Measurements from ENCODE around the gene DGCR6. TPM values are rescaled to one million over a fixed set of nuclear protein-coding genes. Genes with fewer than 3 reads are reported as not detected.
A peak's percentile ranks its signal among the peaks of the same experiment; 100 is the strongest.
"Not testable (repeated sequence)": the region's sequence is repeated elsewhere in the genome, so short reads cannot be mapped to it uniquely, and the experiment has no call there.

The DGCR6 gene
- total and polyA plus RNA-seq, 2 experiments from 2014 or later, result 1.4 to 2.3 TPM

GRCh38 chr22:18934688-18935087 lies 28.6 kb downstream of the DGCR6 start:
- H3K36me3 Mint-ChIP-seq (ENCODE audit: low read depth); ATAC-seq; H2AFZ ChIP-seq; H3F3A ChIP-seq (replicated peaks; ENCODE audit: low read depth); H4K20me1 ChIP-seq (replicated peaks; ENCODE audit: insufficient read depth); H3K4me1 ChIP-seq (ENCODE audit: insufficient read depth); H3K9me2 ChIP-seq (ENCODE audit: insufficient read depth); H3K4me3 Mint-ChIP-seq; H3K4me3 ChIP-seq; DNase-seq (ENCODE audit: low spot score); H3K27me3 Mint-ChIP-seq (ENCODE audit: insufficient read depth, low read depth, poor library complexity); H3K27me3 ChIP-seq (ENCODE audit: insufficient read depth); H3K4me2 ChIP-seq; H3K79me2 ChIP-seq (replicated peaks; ENCODE audit: insufficient read depth); H3K27ac Mint-ChIP-seq; H3K27ac ChIP-seq (ENCODE audit: low read depth); H3K36me3 ChIP-seq (ENCODE audit: insufficient read depth); H3K4me1 Mint-ChIP-seq; H3K9me3 Mint-ChIP-seq: not testable (repeated sequence)

DNA sequence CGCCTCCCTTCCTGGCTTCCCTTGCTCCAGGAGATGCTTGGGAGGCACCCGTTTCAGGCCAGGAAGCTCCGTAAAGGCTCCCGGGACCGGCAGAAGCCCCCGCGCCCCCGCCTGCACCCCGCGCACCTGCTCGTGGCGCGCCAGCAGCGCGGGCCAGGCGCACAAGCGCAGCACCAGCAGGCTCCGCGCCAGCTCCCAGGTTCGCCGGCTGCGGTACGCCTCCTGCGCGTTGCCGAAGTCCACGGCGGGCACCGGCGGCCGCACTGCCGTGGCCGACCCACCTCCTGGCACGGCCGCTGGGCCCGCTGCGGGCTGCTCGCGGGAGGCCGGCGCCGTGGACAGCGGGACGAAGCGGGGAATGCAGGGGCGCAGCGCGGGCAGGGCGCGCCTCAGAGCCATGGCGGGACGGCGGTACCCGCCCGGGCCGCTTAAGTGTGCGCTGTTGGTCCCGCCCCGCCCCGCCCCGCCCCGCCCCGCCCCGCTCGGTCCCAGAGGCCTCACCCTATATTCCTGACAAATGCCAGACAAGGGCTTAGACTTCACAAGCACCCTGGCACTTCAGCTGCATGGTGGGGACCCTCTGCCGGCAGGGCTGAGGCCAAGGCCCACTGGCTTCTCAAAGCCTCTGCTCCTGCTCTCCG lies 29.9 kb downstream of the DGCR6 start, which contains the start of gene PRODH:
TSS of gene PRODH (minus strand) at position 405 of the 641 bp plus-strand sequence. CDS start at position 399, 6 bp downstream.
- H3K9me2 ChIP-seq (ENCODE audit: insufficient read depth), result no peaks in the 10 kb centered on the region
- H3K79me2 ChIP-seq (replicated peaks; ENCODE audit: insufficient read depth), result no peaks in the 10 kb centered on the region
- H3K4me1 Mint-ChIP-seq, result no peaks in the 10 kb centered on the region
- peak; percentile 74 for ATAC-seq
- DNase-seq (ENCODE audit: low spot score), result no peak
- H3K4me2 ChIP-seq, result no peak within 1 kb of the TSS
- no peak within 1 kb of the TSS for H2AFZ ChIP-seq
- no peaks in the 10 kb centered on the region for H3K9me3 Mint-ChIP-seq
- no peak within 1 kb of the TSS for H3K4me3 ChIP-seq
- no peak within 1 kb of the TSS for H3K27ac ChIP-seq (ENCODE audit: low read depth)
- no peak within 1 kb of the TSS for H3K4me3 Mint-ChIP-seq
- H3K36me3 Mint-ChIP-seq (ENCODE audit: low read depth), result no peaks in the 10 kb centered on the region
- no peaks in the 10 kb centered on the region for H4K20me1 ChIP-seq (replicated peaks; ENCODE audit: insufficient read depth)
- H3K27me3 Mint-ChIP-seq (ENCODE audit: insufficient read depth, low read depth, poor library complexity), result no peaks in the 10 kb centered on the region
- H3K27ac Mint-ChIP-seq, result no peak within 1 kb of the TSS
- H3F3A ChIP-seq (replicated peaks; ENCODE audit: low read depth), result no peaks in the 10 kb centered on the region
- no peaks in the 10 kb centered on the region for H3K36me3 ChIP-seq (ENCODE audit: insufficient read depth)
- no peaks in the 10 kb centered on the region for H3K4me1 ChIP-seq (ENCODE audit: insufficient read depth)
- H3K27me3 ChIP-seq (ENCODE audit: insufficient read depth), result no peaks in the 10 kb centered on the region
- TF ChIP-seq ZNF331 (CRISPR knock-in tag; IDR thresholded peaks at IDR 0.05; ENCODE audit: low read depth) (no peak), EZH2phosphoT487 (IDR thresholded peaks at IDR 0.05; ENCODE audit: unreplicated experiment) (no peak), EZH2 (IDR thresholded peaks at IDR 0.05; ENCODE audit: low read depth, unreplicated experiment) (no peak), JUNB (IDR thresholded peaks at IDR 0.05; ENCODE audit: unreplicated experiment) (no peak), STAT1 (IDR thresholded peaks at IDR 0.05; ENCODE audit: unreplicated experiment) (no peak), CREB1 (CRISPR knock-in tag; IDR thresholded peaks at IDR 0.05; ENCODE audit: low read depth) (no peak), CTCF (conservative IDR thresholded peaks at IDR 0.05; ENCODE audit: low read depth in 2 of 2) (no peak), REST (IDR thresholded peaks at IDR 0.05; ENCODE audit: unreplicated experiment) (no peak), POLR2AphosphoS5 (IDR thresholded peaks at IDR 0.05; ENCODE audit: low read depth) (no peak), ZNF114 (CRISPR knock-in tag; IDR thresholded peaks at IDR 0.05) (no peak)
- TF ChIP-seq, protein P1, sequence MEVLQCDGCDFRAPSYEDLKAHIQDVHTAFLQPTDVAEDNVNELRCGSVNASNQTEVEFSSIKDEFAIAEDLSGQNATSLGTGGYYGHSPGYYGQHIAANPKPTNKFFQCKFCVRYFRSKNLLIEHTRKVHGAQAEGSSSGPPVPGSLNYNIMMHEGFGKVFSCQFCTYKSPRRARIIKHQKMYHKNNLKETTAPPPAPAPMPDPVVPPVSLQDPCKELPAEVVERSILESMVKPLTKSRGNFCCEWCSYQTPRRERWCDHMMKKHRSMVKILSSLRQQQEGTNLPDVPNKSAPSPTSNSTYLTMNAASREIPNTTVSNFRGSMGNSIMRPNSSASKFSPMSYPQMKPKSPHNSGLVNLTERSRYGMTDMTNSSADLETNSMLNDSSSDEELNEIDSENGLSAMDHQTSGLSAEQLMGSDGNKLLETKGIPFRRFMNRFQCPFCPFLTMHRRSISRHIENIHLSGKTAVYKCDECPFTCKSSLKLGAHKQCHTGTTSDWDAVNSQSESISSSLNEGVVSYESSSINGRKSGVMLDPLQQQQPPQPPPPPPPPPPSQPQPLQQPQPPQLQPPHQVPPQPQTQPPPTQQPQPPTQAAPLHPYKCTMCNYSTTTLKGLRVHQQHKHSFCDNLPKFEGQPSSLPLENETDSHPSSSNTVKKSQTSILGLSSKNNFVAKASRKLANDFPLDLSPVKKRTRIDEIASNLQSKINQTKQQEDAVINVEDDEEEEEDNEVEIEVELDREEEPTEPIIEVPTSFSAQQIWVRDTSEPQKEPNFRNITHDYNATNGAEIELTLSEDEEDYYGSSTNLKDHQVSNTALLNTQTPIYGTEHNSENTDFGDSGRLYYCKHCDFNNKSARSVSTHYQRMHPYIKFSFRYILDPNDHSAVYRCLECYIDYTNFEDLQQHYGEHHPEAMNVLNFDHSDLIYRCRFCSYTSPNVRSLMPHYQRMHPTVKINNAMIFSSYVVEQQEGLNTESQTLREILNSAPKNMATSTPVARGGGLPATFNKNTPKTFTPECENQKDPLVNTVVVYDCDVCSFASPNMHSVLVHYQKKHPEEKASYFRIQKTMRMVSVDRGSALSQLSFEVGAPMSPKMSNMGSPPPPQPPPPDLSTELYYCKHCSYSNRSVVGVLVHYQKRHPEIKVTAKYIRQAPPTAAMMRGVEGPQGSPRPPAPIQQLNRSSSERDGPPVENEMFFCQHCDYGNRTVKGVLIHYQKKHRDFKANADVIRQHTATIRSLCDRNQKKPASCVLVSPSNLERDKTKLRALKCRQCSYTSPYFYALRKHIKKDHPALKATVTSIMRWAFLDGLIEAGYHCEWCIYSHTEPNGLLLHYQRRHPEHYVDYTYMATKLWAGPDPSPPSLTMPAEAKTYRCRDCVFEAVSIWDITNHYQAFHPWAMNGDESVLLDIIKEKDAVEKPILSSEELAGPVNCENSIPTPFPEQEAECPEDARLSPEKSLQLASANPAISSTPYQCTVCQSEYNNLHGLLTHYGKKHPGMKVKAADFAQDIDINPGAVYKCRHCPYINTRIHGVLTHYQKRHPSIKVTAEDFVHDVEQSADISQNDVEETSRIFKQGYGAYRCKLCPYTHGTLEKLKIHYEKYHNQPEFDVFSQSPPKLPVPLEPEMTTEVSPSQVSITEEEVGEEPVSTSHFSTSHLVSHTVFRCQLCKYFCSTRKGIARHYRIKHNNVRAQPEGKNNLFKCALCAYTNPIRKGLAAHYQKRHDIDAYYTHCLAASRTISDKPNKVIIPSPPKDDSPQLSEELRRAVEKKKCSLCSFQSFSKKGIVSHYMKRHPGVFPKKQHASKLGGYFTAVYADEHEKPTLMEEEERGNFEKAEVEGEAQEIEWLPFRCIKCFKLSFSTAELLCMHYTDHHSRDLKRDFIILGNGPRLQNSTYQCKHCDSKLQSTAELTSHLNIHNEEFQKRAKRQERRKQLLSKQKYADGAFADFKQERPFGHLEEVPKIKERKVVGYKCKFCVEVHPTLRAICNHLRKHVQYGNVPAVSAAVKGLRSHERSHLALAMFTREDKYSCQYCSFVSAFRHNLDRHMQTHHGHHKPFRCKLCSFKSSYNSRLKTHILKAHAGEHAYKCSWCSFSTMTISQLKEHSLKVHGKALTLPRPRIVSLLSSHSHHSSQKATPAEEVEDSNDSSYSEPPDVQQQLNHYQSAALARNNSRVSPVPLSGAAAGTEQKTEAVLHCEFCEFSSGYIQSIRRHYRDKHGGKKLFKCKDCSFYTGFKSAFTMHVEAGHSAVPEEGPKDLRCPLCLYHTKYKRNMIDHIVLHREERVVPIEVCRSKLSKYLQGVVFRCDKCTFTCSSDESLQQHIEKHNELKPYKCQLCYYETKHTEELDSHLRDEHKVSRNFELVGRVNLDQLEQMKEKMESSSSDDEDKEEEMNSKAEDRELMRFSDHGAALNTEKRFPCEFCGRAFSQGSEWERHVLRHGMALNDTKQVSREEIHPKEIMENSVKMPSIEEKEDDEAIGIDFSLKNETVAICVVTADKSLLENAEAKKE (CRISPR knock-in tag; IDR thresholded peaks at IDR 0.05), result no peak

Measured in GM23338 (cell line).